ENCODE data around the gene ASF1A.
"Not testable (repeated sequence)": the region's sequence is repeated elsewhere in the genome, so short reads cannot be mapped to it uniquely, and the experiment has no call there.

The ASF1A gene

GRCh38 chr6:118893807-118894424 lies at the start of gene ASF1A:
ASF1A (plus strand) TSS chr6:118894152; CDS start chr6:118894414, 262 bp downstream.
- DNase-seq, result peak; percentile 95 to 96

- DNase-seq, result no peak
Observed at GRCh38 chr6:118844915-118845314, 49.0 kb upstream of the ASF1A start.

GRCh38 chr6:118853408-118853807 lies 40.5 kb upstream of the ASF1A start:
- DNase-seq, result no peak

GRCh38 chr6:118856301-118856700 lies 37.7 kb upstream of the ASF1A start:
- DNase-seq, result no peak

GRCh38 chr6:118859517-118860064 lies 34.4 kb upstream of the ASF1A start:
- no peak for DNase-seq

- DNase-seq, result no peak
Observed at GRCh38 chr6:118860363-118860762, 33.6 kb upstream of the ASF1A start.

GRCh38 chr6:118860880-118861279 lies 33.1 kb upstream of the ASF1A start:
- DNase-seq, result no peak

- no peak for DNase-seq
Observed at GRCh38 chr6:118862443-118862842, 31.5 kb upstream of the ASF1A start.

- DNase-seq, result no peak
Observed at GRCh38 chr6:118864341-118865099, 29.4 kb upstream of the ASF1A start.

- no peak for DNase-seq
Observed at GRCh38 chr6:118865100-118865391, 28.9 kb upstream of the ASF1A start.

- no peak for DNase-seq
Observed at GRCh38 chr6:118867181-118867580, 26.8 kb upstream of the ASF1A start.

- DNase-seq, result not testable (repeated sequence)
Observed at GRCh38 chr6:118868901-118869300, 25.1 kb upstream of the ASF1A start.

- no peak for DNase-seq
Observed at GRCh38 chr6:118869350-118869749, 24.6 kb upstream of the ASF1A start.

- no peak for DNase-seq
Observed at GRCh38 chr6:118869894-118870589, 23.9 kb upstream of the ASF1A start.

- DNase-seq, result no peak
Observed at GRCh38 chr6:118871331-118871730, 22.6 kb upstream of the ASF1A start.

GRCh38 chr6:118872318-118872717 lies 21.6 kb upstream of the ASF1A start:
- no peak for DNase-seq

- no peak for DNase-seq
Observed at GRCh38 chr6:118872726-118873125, 21.2 kb upstream of the ASF1A start.

- DNase-seq, result no peak
Observed at GRCh38 chr6:118873239-118873638, 20.7 kb upstream of the ASF1A start.

GRCh38 chr6:118875672-118876071 lies 18.3 kb upstream of the ASF1A start:
- no peak for DNase-seq

- DNase-seq, result no peak
Observed at GRCh38 chr6:118876198-118876597, 17.8 kb upstream of the ASF1A start.

- DNase-seq, result no peak
Observed at GRCh38 chr6:118876814-118877213, 17.1 kb upstream of the ASF1A start.

GRCh38 chr6:118877806-118878205 lies 16.1 kb upstream of the ASF1A start:
- DNase-seq, result no peak

- DNase-seq, result no peak
Observed at GRCh38 chr6:118881440-118882313, 12.3 kb upstream of the ASF1A start.
